H1 (cell line): Measurements from ENCODE around the gene EPN3.

Experiments used
- CEBPB ChIP-seq: IDR thresholded peaks from 2 replicates; pipeline ENCODE4 v1.6.1; 2012; ENCODE audit warnings: low read depth, low read length
- CHD1 ChIP-seq: IDR thresholded peaks from 2 replicates; pipeline ENCODE4 v1.6.1; 2012; ENCODE audit warnings: low read depth, low read length, improper control_type of control experiment
- CTCF ChIP-seq, 3 experiments: IDR thresholded peaks; 1 replicate in 2 of 3; 2 replicates in 1 of 3; pipeline versions ENCODE4 v1.5.1 to v1.6.1; 2011; ENCODE audit warnings: low read length in 3 of 3, mild to moderate bottlenecking in 3 of 3, inconsistent platforms in 2 of 3, low read depth in 1 of 3, moderate library complexity in 1 of 3; ENCODE audit not compliant: insufficient read depth in 1 of 3; ENCODE audit errors: control extremely low read depth in 1 of 3
- EGR1 ChIP-seq: IDR thresholded peaks from 2 replicates; pipeline ENCODE4 v1.6.1; 2011; ENCODE audit warnings: low read depth, low read length, borderline replicate concordance
- POLR2A ChIP-seq, 2 experiments: IDR thresholded peaks; 1 replicate in 1 of 2; 2 replicates in 1 of 2; pipeline ENCODE4 v1.6.1; 2011; ENCODE audit warnings: low read depth in 2 of 2, low read length in 2 of 2, mild to moderate bottlenecking in 2 of 2; ENCODE audit errors: control extremely low read depth in 1 of 2
- SP2 ChIP-seq: IDR thresholded peaks from 2 replicates; pipeline ENCODE4 v1.6.1; 2012; ENCODE audit warnings: mild to moderate bottlenecking, low read length, inconsistent platforms
- TEAD4 ChIP-seq: IDR thresholded peaks from 2 replicates; pipeline ENCODE4 v1.6.1; 2012; ENCODE audit warnings: low read depth, low read length, inconsistent platforms, mixed read lengths

GRCh38 chr17:50508573-50509460, 23.7 kb upstream of the EPN3 start:
- no peak for TF ChIP-seq CTCF (IDR thresholded peaks at IDR 0.05; ENCODE audit: control extremely low read depth in 1 of 3, insufficient read depth in 1 of 3, low read depth in 1 of 3, low read length in 3 of 3)
- TF ChIP-seq CHD1 = no peak
- TF ChIP-seq EGR1 = no peak
- TF ChIP-seq TEAD4 = no peak
- no peak for TF ChIP-seq POLR2A (IDR thresholded peaks at IDR 0.05; ENCODE audit: control extremely low read depth in 1 of 2, low read depth in 2 of 2, low read length in 2 of 2)
- TF ChIP-seq CEBPB = no peak
- TF ChIP-seq SP2 = no peak
